Uterus (tissue), 4 donors: ENCODE measurements around the gene PKP4. TPM values are rescaled to one million over a fixed set of nuclear protein-coding genes. Genes with fewer than 3 reads are reported as not detected.
"Not testable (repeated sequence)": the region's sequence is repeated elsewhere in the genome, so short reads cannot be mapped to it uniquely, and the experiment has no call there.

Experiments
- DNase-seq, 2 donors: peaks; one replicate each; pipeline ENCODE4 v3.0.0-alpha.2; 2019 to 2020
- H3K27ac ChIP-seq, 2 donors: fragments of 200-600 bp; sonication (generic); 1 replicate in 1 of 2; 2 replicates in 1 of 2; pipeline ENCODE4 v1.5.1; 2016 to 2018
- H3K27me3 ChIP-seq, 2 donors: fragments of 200-600 bp; sonication (generic); one replicate each; pipeline ENCODE4 v1.5.1; 2018 to 2019; ENCODE audit warnings: control low read depth in 1 of 2
- H3K36me3 ChIP-seq, 2 donors: fragments of 200-600 bp; sonication (generic); one replicate each; pipeline ENCODE4 v1.5.1; 2019; ENCODE audit warnings: control low read depth in 1 of 2
- H3K4me1 ChIP-seq, 2 donors: fragments of 200-600 bp; sonication (generic); one replicate each; pipeline ENCODE4 v1.5.1; 2018 to 2019; ENCODE audit warnings: control low read depth in 1 of 2
- H3K4me3 ChIP-seq, 2 donors: fragments of 200-600 bp; sonication (generic); 1 replicate in 1 of 2; 2 replicates in 1 of 2; pipeline ENCODE4 v1.5.1; 2018 to 2019; ENCODE audit warnings: mild to moderate bottlenecking in 1 of 2
- H3K9me3 ChIP-seq, 2 donors: fragments of 200-600 bp; sonication (generic); one replicate each; pipeline ENCODE4 v1.5.1; 2019; ENCODE audit warnings: control low read depth in 1 of 2
- CTCF ChIP-seq, 4 experiments: fragments of 200-600 bp in 2 of 4; fragments of 450-650 bp in 2 of 4; sonication (generic) in 2 of 4; IDR thresholded peaks; one replicate each; pipeline ENCODE4 v1.5.1; 2016 to 2019; ENCODE audit warnings: antibody characterized with exemption in 4 of 4, mild to moderate bottlenecking in 2 of 4, moderate library complexity in 1 of 4
- POLR2A ChIP-seq, 2 donors: fragments of 450-650 bp; IDR thresholded peaks; one replicate each; pipeline ENCODE4 v1.6.1; 2016; ENCODE audit warnings: antibody characterized with exemption in 2 of 2, mild to moderate bottlenecking in 1 of 2, moderate library complexity in 1 of 2
- intact Hi-C: fragments of 100-400 bp; cut with DNase I; formaldehyde crosslinking; loops from one replicate; pipeline ENCODE4 v1.15.1; 2023; ENCODE audit warnings: low total_unique reads
- total RNA-seq, 4 donors: library from RNA; depleted of rRNA in 3 of 4; stranded (reverse); fragments of >200 nt in 3 of 4; gene quantifications; one replicate each; pipeline versions ENCODE4 v1.1.0 to v1.2.4, GENCODE V29; 2014 to 2023
- donor health status: DM: yes; HTN: yes; CAD: no.

The PKP4 gene
- total RNA-seq, 4 donors from 2014 or later: 35.6 to 122 (median 60.6) TPM

GRCh38 chr2:158467248-158467647 is 10.5 kb downstream of the PKP4 start:
- Histone ChIP-seq H3K27me3 (no peaks in the 10 kb centered on the region), H3K36me3 (no peaks in the 10 kb centered on the region), H3K4me1 (no peaks in the 10 kb centered on the region), H3K9me3 (no peaks in the 10 kb centered on the region), H3K27ac (no peak overlapping the region), H3K4me3 (no peak overlapping the region)
- no peak for DNase-seq
- intact Hi-C loops: no loop called here
- no peak for TF ChIP-seq CTCF (IDR thresholded peaks at IDR 0.05)
- TF ChIP-seq POLR2A (IDR thresholded peaks at IDR 0.05): no peak

- H3K4me1 ChIP-seq, H3K27ac ChIP-seq, H3K9me3 ChIP-seq, H3K36me3 ChIP-seq, DNase-seq, H3K27me3 ChIP-seq, intact Hi-C loops, H3K4me3 ChIP-seq: not testable (repeated sequence)
Measured at GRCh38 chr2:158472829-158473228, 16.1 kb downstream of the PKP4 start.

GRCh38 chr2:158473300-158473699 is 16.5 kb downstream of the PKP4 start:
- H3K4me1 ChIP-seq, H3K27me3 ChIP-seq, H3K36me3 ChIP-seq, H3K9me3 ChIP-seq, DNase-seq, intact Hi-C loops, H3K4me3 ChIP-seq, H3K27ac ChIP-seq: not testable (repeated sequence)

- Histone ChIP-seq H3K9me3 (no peaks in the 10 kb centered on the region), H3K4me1 (no peaks in the 10 kb centered on the region), H3K27me3 (no peaks in the 10 kb centered on the region), H3K36me3 (no peaks in the 10 kb centered on the region), H3K4me3 (no peak overlapping the region), H3K27ac (no peak overlapping the region)
- intact Hi-C loops: no loop called here
- no peak for TF ChIP-seq CTCF (IDR thresholded peaks at IDR 0.05)
- no peak for TF ChIP-seq POLR2A (IDR thresholded peaks at IDR 0.05)
- no peak for DNase-seq
Measured at GRCh38 chr2:158473719-158474392, 17.1 kb downstream of the PKP4 start.

GRCh38 chr2:158474526-158475011 is 17.8 kb downstream of the PKP4 start:
- H3K27ac ChIP-seq, H3K4me3 ChIP-seq, DNase-seq, H3K4me1 ChIP-seq, intact Hi-C loops, H3K36me3 ChIP-seq, H3K27me3 ChIP-seq, H3K9me3 ChIP-seq: not testable (repeated sequence)

GRCh38 chr2:158477202-158477601 is 20.4 kb downstream of the PKP4 start:
- Histone ChIP-seq H3K27ac (peak overlapping the region in 1 of 2 donors; percentile 58), H3K27me3 (no peaks in the 10 kb centered on the region), H3K4me1 (no peaks in the 10 kb centered on the region), H3K9me3 (no peaks in the 10 kb centered on the region), H3K36me3 (no peaks in the 10 kb centered on the region), H3K4me3 (no peak overlapping the region)
- DNase-seq: no peak
- intact Hi-C loops: no loop called here
- TF ChIP-seq POLR2A (IDR thresholded peaks at IDR 0.05): no peak
- TF ChIP-seq CTCF (IDR thresholded peaks at IDR 0.05): no peak

GRCh38 chr2:158478237-158478636 is 21.5 kb downstream of the PKP4 start:
- no peaks in the 10 kb centered on the region for H3K36me3 ChIP-seq
- TF ChIP-seq POLR2A (IDR thresholded peaks at IDR 0.05): no peak
- TF ChIP-seq CTCF (IDR thresholded peaks at IDR 0.05): no peak
- DNase-seq: no peak
- H3K27me3 ChIP-seq: no peaks in the 10 kb centered on the region
- no peaks in the 10 kb centered on the region for H3K4me1 ChIP-seq
- peak overlapping the region in 1 of 2 donors; percentile 58 for H3K27ac ChIP-seq
- no peaks in the 10 kb centered on the region for H3K9me3 ChIP-seq
- H3K4me3 ChIP-seq: no peak overlapping the region
- intact Hi-C loops: no loop called here
